G401 (cell line): ENCODE measurements around the gene RASA3. TPM values are rescaled to one million over a fixed set of nuclear protein-coding genes. Genes with fewer than 3 reads are reported as not detected.

Experiments used
- DNase-seq: peaks from one replicate; pipeline ENCODE4 v3.0.0-alpha.2; 2015; ENCODE audit warnings: low spot score
- in situ Hi-C: cut with HindIII; loops from 2 replicates; pipeline ENCODE4 v1.10.0; 2016; ENCODE audit warnings: low sequenced_read_pairs, mixed read lengths
- total RNA-seq: library from RNA; depleted of rRNA; stranded (reverse); fragments of >200 nt; shearing (Covaris generic); gene quantifications from 2 replicates; pipeline ENCODE4 v1.2.3, GENCODE V29; 2014

Gene RASA3
- total RNA-seq, 1 experiment from 2014 or later: 13.7 TPM

DNA sequence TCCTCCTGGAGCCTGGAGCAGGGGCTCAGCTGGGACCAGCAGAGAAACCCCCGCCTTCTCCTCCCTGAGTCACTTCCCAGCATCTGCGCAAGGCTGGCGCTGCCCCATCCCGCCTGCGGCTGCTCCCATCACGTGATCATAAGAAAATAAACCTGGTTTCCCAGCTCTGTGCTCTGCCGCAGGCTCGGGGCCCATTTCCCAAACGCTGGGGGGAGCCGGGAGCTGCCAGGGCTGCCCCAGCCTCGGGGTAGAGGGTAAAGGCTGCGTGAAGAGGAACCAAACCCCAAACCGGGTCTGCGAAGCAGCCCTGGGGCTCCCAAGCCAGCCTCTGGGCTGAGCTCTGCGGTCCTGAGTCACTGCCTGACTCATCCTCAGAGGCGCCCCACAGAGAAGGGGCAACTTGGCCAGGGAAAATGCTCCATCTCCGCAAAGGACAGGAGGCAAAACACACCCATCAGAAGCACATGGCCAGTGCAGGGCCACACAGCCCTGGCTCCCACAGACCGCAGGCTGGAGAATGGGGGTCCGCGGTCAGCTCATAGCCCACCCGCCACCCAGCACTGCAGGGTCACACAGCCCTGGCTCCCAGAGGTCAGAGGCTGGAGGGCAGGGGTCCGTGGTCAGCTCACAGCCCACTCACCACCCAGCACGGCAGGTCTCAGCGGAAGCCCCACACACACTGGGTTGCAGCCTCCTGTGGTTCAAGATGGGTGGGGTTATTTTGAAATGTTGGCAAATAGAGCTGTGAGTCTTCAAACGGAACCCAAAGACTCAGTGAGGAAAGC is 67.1 kb downstream of the RASA3 start:
- in situ Hi-C loops: no loop called here
- DNase-seq: peak; percentile 68

- no peak for DNase-seq
- in situ Hi-C loops: no loop called here
Observed at GRCh38 chr13:114064450-114065140, 67.8 kb downstream of the RASA3 start.

DNA sequence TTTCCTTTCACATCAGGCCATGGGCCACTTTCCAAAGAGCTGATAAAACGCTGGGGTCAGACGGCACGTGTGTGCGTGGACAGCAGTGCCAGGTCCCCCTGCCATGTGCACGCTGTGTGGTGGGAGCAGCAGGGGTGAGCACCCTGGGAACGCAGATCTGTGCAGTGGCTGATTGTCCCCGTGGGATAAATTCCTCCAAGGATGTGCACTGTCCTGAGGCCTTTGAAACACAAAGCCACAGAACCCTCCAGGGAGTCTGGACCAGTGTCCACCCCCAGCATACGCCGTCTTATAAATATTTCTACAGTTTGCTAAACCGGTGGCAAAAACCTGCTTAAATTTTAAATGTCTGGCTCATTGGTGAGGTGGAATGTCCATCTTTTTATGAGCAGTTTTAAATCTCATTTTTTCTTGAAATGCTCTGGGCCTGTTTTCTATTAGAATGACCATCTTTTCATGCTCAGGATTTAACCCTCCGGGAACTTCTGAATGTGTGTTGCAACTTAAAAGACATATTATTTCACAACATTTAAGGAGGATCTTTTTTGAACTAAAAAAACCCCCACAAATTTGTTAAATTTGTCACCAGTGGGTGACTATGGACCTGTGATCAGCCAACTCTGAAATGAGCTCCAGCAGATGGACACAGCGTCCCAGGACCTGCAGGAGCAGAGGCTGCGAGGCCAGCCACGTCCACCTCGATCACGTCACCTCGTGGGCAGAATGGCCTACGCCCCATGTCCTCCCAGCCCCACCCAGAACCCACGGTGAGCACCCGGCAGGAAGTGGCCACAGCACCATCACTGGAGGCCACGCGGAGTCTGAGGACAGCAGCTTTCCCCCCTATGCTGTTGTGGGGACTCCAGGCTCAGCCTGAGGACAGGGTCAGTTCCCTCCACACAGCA is 68.6 kb downstream of the RASA3 start:
- in situ Hi-C loops: no loop called here
- no peak for DNase-seq

- in situ Hi-C loops: no loop called here
- DNase-seq: no peak
Observed at GRCh38 chr13:114062754-114063153, 69.7 kb downstream of the RASA3 start.

- DNase-seq: no peak
- in situ Hi-C loops: no loop called here
Observed at GRCh38 chr13:114062341-114062740, 70.1 kb downstream of the RASA3 start.

DNA sequence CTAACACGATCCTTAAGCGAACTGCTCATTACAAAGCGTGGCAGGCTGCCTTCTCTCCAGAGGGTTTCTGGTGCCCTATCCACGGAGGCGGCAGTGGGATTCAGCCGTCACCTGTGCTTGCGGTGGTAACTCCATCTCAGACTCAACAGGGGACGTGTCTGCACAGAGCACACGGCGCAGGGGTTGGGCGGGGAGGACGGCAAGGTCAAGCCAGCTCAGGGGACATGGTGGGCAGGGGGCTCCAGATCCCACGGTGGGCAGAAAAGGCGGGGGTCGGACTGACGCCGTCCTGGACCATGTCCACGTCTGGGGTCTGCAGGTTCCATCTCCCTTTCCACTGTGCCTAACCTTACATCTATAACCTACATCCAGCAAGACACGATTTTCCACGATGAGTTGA is 70.7 kb downstream of the RASA3 start:
- in situ Hi-C loops: no loop called here
- no peak for DNase-seq

GRCh38 chr13:114061047-114061446 is 71.4 kb downstream of the RASA3 start:
- in situ Hi-C loops: no loop called here

GRCh38 chr13:114059946-114060860 is 72.2 kb downstream of the RASA3 start:
- in situ Hi-C loops: loop anchor here (5.0 kb wide), 1 partner anchor 62 kb away; no protein-coding TSS in a partner anchor

More at GRCh38 chr13:114061047-114061446, 71.4 kb downstream of the RASA3 start:
- no peak for DNase-seq

DNA sequence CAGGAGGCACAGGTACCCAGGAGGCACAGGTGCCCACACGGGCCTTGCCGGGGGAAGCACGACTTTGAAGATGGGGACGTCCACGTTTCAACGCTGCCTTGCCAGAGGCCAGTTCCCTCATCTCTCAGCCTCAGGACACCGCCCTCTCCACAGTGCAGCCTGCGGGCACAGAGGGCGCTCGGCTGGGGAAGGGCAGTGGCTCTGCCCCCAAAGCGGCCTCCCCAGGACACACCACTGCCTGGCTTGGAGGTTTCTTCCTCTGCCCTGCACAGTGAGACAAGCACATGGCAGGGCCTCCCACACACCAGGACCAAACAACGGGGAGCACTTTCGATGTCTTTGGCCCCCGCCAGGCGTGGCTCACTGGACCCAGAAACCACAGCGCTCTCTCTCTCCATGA is 73.0 kb downstream of the RASA3 start:
- no peak for DNase-seq
- in situ Hi-C loops: loop anchor here (5.0 kb wide), 1 partner anchor 63 kb away; no protein-coding TSS in a partner anchor

More at GRCh38 chr13:114059946-114060860, 72.2 kb downstream of the RASA3 start:
- DNase-seq: no peak

GRCh38 chr13:114058051-114058867 is 74.2 kb downstream of the RASA3 start:
- in situ Hi-C loops: loop anchor here (5.0 kb wide), 1 partner anchor 64 kb away; no protein-coding TSS in a partner anchor

GRCh38 chr13:114057166-114058050 is 75.0 kb downstream of the RASA3 start:
- no peak for DNase-seq
- in situ Hi-C loops: loop anchor here (5.0 kb wide), 1 partner anchor 65 kb away; no protein-coding TSS in a partner anchor

More at GRCh38 chr13:114058051-114058867, 74.2 kb downstream of the RASA3 start:
- DNase-seq: no peak

- in situ Hi-C loops: loop anchor here (5.0 kb wide), 1 partner anchor 66 kb away; no protein-coding TSS in a partner anchor
- DNase-seq: no peak
Observed at GRCh38 chr13:114056205-114057013, 76.0 kb downstream of the RASA3 start.

DNA sequence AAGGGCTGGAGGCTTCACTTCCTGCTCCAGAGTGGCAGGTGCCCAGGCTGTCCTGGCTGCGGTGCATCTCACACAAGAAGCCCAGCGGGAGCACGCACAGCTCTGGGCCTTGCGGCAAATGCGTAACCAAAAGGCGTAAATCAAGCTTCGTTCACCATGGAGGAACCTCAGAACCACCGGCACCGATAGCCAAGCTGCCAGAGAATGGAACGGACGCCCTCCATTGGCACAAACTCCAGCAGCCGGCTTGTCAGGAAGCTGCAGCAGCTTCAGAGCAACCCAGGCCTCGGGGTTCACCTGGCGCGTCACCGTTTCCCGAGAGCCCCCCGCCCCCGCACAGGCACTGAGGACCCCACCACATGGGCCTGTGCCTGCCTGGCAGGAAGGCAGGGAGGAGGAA is 76.7 kb downstream of the RASA3 start:
- no peak for DNase-seq
- in situ Hi-C loops: loop anchor here (5.0 kb wide), 1 partner anchor 67 kb away; no protein-coding TSS in a partner anchor

DNA sequence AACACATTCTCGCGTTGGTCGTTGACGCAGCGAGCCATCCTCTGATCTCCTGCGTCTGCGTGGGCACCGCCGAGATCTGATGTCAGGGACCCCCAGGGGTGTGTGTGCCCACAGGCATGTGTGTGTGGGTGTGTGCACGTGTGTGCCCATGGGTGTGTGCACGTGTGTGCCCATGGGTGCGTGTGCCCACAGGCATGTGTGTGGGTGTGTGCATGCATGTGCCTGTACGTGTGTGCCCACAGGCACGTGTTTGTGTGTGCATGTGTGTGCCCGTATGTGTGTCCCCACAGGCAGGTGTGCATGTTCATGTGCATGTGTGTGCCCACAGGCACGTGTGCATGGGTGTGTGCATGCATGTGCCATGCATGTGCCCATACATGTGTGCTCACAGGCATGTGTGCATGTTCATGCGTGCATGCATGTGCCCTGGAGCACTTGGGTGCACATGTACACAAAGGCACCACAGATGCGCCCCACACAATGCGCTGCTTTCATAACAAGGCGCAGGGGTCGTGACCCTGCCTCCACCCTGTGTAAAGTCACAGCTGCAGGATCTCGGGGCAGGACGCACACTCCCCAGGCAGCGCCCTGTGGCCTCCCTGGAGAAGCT is 77.5 kb downstream of the RASA3 start:
- no peak for DNase-seq
- in situ Hi-C loops: loop anchor here (5.0 kb wide), 1 partner anchor 67 kb away; no protein-coding TSS in a partner anchor

GRCh38 chr13:114054264-114054663 is 78.2 kb downstream of the RASA3 start:
- in situ Hi-C loops: no loop called here
- no peak for DNase-seq
